Lung (tissue), 12 donors: Measurements from ENCODE around the gene PCGF5. TPM values are rescaled to one million over a fixed set of nuclear protein-coding genes. Genes with fewer than 3 reads are reported as not detected.

Experiments
- ATAC-seq: fragments of 200-7000 bp; cut with Tn5 transposase; one replicate; pipeline ENCODE4 v1.9.1; 2020; ENCODE audit warnings: moderate number of reproducible peaks; ENCODE audit not compliant: insufficient read depth, low FRiP score
- DNase-seq, 3 donors: peaks; one replicate each; pipeline ENCODE4 v3.0.0-alpha.2; 2013 to 2017
- H3K27ac ChIP-seq, 2 donors: one replicate each; pipeline ENCODE4 v1.5.1; 2013; ENCODE audit warnings: mild to moderate bottlenecking in 2 of 2, moderate library complexity in 2 of 2, control low read depth in 1 of 2, inconsistent platforms in 1 of 2, low read depth in 1 of 2, low read length in 1 of 2
- H3K27me3 ChIP-seq, 3 donors: one replicate each; pipeline ENCODE4 v1.5.1; 2013; ENCODE audit warnings: low read length in 2 of 3; ENCODE audit not compliant: control insufficient read depth in 3 of 3, insufficient read depth in 3 of 3
- H3K36me3 ChIP-seq, 4 donors: one replicate each; pipeline ENCODE4 v1.5.1; 2013; ENCODE audit warnings: low read length in 4 of 4, mild to moderate bottlenecking in 1 of 4, moderate library complexity in 1 of 4; ENCODE audit not compliant: control insufficient read depth in 4 of 4, insufficient read depth in 4 of 4
- H3K4me1 ChIP-seq, 5 donors: one replicate each; pipeline ENCODE4 v1.5.1; 2013; ENCODE audit warnings: low read length in 5 of 5, mild to moderate bottlenecking in 2 of 5, moderate library complexity in 1 of 5; ENCODE audit not compliant: control insufficient read depth in 5 of 5, insufficient read depth in 5 of 5
- H3K4me3 ChIP-seq: one replicate; pipeline ENCODE4 v1.5.1; 2013; ENCODE audit warnings: mild to moderate bottlenecking, control low read depth, moderate library complexity
- H3K9ac ChIP-seq, 2 donors: one replicate each; pipeline ENCODE4 v1.5.1; 2013; ENCODE audit warnings: low read length in 2 of 2, control low read depth in 1 of 2; ENCODE audit not compliant: insufficient read depth in 1 of 2
- H3K9me3 ChIP-seq, 4 donors: one replicate each; pipeline ENCODE4 v1.5.1; 2013; ENCODE audit warnings: low read length in 3 of 4, mild to moderate bottlenecking in 1 of 4, moderate library complexity in 1 of 4; ENCODE audit not compliant: control insufficient read depth in 4 of 4, insufficient read depth in 3 of 4
- CTCF ChIP-seq: IDR thresholded peaks from 2 replicates; pipeline ENCODE4 v1.5.1; 2012; ENCODE audit warnings: mild to moderate bottlenecking; ENCODE audit errors: control extremely low read depth, extremely low read depth
- WGBS, 2 donors: extraction: QIAGEN DNeasy Blood & Tissue Kit; methylation state at CpG; one replicate each; pipeline ENCODE4 v1.1.7; 2013; 5-methylcytosine and 5-hydroxymethylcytosine counted together
- polyA plus RNA-seq, 2 donors: library from polyadenylated mRNA; stranded (reverse); fragments of 200-250 nt; gene quantifications; one replicate each; pipeline ENCODE4 v1.2.1, GENCODE V29; 2013
- total RNA-seq, 2 donors: library from RNA; depleted of rRNA in 1 of 2; stranded (reverse); fragments of >200 nt in 1 of 2; gene quantifications; one replicate each; pipeline ENCODE4 v1.2.1, GENCODE V29; 2014 to 2021
- donor health status: control.
- donor health status: control.
- donor health status: Bipolar disorder and iron deficiency.
- donor health status: healthy.
- donor health status: DM: yes; HTN: yes; CAD: no.

Gene PCGF5
- total and polyA plus RNA-seq, 4 donors, result 27.2 to 36.9 (median 32.6) TPM

- Histone ChIP-seq H3K4me3 (no peak overlapping the region), H3K36me3 (no peaks in the 10 kb centered on the region), H3K27ac (no peak overlapping the region), H3K9ac (no peak overlapping the region), H3K9me3 (no peaks in the 10 kb centered on the region), H3K27me3 (no peaks in the 10 kb centered on the region), H3K4me1 (peaks cover 0 to 58% (median 6%) of the 10 kb centered on the region in 5 donors)
- TF ChIP-seq CTCF, result no peak
- DNase-seq, result no peak
- no peak for ATAC-seq
- 87 to 90% methylated on average over 2 of the region's 2 CpGs for WGBS, 2 donors
Observed at GRCh38 chr10:91194497-91195179, 25.8 kb upstream of the PCGF5 start.

- DNase-seq (no peak), ATAC-seq (no peak)
- WGBS, 2 donors, result 85 to 88% methylated on average over 2 of the region's 2 CpGs
- Histone ChIP-seq H3K27ac (no peak overlapping the region), H3K9ac (no peak overlapping the region), H3K4me3 (no peak overlapping the region), H3K36me3 (no peaks in the 10 kb centered on the region), H3K9me3 (no peaks in the 10 kb centered on the region), H3K4me1 (peaks cover 0 to 59% (median 6%) of the 10 kb centered on the region in 5 donors), H3K27me3 (no peaks in the 10 kb centered on the region)
- TF ChIP-seq CTCF, result no peak
Observed at GRCh38 chr10:91196268-91197048, 24.0 kb upstream of the PCGF5 start.

GRCh38 chr10:91197127-91197526, 23.3 kb upstream of the PCGF5 start:
- H3K9me3 ChIP-seq, result no peaks in the 10 kb centered on the region
- TF ChIP-seq CTCF, result no peak
- 75 to 84% methylated on average over 12 of the region's 12 CpGs for WGBS, 2 donors
- H3K27me3 ChIP-seq, result no peaks in the 10 kb centered on the region
- peak overlapping the region in 1 of 2 donors; percentile 39 for H3K27ac ChIP-seq
- DNase-seq (peak in 2 of 3 donors; percentile 23 to 38), ATAC-seq (no peak)
- no peak overlapping the region for H3K4me3 ChIP-seq
- H3K36me3 ChIP-seq, result no peaks in the 10 kb centered on the region
- H3K9ac ChIP-seq, result no peak overlapping the region
- H3K4me1 ChIP-seq, result peaks cover 0 to 54% (median 2%) of the 10 kb centered on the region in 5 donors
